Hindlimb muscle (tissue), 1 donor: Measurements from ENCODE around the gene AASDHPPT. TPM values are rescaled to one million over a fixed set of nuclear protein-coding genes. Genes with fewer than 3 reads are reported as not detected.

Experiments
- DNase-seq: peaks from one replicate; pipeline ENCODE4 v3.0.0-alpha.2; 2013
- polyA plus RNA-seq: library from polyadenylated mRNA; unstranded; fragments of 120-200 nt; gene quantifications from one replicate; pipeline ENCODE4 v1.2.1, GENCODE V29; 2013; ENCODE audit not compliant: insufficient read length

The AASDHPPT gene
- polyA plus RNA-seq, 1 donor, result 49.6 TPM

DNA sequence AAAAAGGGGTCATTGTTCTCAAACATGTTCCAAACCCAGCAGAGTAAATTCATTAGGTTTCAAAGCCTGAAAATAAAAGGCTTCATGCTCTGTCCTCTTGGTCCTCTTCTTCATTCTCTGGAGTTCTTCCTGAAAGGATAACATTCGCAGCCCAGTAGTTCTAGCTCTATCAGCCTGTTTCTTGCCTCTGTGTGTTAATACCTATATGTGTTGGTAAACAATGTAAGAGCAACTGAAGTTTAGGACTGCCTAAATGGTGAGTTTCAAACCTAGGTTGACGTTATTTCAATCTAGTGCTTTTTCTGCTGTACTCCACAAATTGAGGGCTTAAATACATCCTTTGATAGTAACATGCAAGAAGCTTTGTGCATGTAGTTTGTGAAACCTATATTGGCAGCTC lies 9.4 kb downstream of the AASDHPPT start:
- DNase-seq, result no peak

DNA sequence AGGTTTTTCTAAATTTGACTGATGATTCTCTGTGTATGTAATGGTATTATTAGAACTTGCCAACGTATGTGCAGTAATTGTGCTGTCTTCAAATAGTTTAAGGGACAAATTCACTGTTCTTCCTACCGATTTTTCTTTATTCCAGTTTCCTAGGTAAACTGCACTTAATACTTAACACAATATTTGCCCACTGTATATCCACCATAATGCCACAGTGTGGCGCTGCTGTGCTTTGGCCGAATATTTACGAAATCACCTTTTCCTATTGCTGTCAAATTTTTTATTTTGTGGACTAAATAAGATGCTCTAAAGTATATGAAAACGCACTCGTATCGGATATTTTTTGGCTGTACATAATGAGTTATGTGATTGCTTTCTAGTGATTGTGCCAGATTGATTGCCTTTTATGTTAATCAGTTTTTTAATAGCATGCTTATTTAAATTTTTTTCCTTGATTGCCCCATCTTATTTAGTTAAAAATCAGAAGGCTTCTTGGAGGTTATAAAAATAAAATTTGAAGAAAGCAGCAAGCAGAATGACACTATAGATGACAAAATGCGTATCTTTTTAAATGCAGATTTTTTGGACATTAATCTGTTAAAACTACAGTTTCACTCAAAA lies 10.5 kb downstream of the AASDHPPT start:
- DNase-seq, result peak; percentile 36

DNA sequence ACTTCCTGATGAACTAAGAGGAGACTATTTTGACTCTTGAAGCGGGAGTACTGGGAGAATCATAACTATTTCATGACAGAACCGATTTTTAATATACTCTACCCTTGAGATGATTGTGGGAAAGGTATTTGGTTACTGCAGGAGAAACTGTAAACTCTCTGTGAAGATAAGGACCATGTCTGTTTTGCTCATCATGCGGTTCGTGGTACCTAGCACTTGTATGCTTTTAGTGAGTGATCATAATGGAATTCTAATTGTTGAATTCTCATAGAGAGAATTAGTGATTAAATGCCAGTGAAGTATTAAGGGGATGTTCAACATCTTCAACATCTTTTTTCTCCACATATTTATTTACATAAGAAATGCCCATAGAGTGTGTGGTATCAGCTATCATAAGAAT lies 11.4 kb downstream of the AASDHPPT start:
- DNase-seq, result no peak

DNA sequence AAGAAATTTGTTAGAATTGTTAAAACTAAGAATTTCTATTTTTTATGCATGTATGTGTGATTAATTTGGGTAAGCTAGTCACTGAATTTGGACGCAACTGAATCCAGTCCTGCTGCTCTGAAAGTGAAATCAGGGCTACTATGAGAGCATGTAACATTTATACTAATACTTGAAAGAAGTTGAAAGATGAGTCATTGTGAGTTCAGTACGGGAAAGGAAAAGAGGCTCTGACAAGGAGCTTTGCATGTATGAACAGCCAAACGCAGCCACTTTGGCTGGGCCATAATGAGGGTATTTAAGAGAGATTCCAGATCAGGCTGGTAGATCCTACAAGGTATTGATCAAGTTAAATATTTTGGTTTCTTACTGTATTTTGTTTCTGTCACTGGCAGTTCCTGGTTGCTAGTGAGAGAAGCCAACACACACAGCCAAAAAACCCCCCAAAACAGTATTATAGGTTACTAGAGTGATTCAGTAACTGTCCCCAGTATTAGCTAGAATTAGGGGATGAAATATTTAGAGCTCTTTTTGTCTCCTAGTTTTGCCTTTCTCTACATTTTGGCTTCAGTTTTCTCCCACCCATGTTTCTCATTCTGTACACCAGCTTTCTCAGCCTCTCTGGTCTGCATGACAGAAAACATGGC lies 14.1 kb downstream of the AASDHPPT start:
- no peak for DNase-seq

DNA sequence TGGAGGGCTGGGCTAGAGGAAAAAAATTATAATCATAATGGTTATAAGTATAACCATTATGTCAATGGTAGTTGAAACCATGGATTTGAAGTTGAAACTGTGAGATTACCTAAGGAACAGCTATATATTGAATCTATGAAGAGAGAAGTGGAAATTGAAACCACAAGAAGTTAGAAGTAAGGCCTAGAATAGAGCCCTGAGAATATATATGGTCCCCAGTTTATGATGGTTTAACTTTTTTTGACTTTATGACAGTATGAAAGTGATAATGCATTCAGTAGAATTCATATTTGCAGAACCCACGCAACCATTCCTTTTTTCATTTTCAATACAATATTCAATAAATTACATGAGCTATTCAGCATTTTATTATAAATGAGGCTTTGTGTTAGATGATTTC lies 15.0 kb downstream of the AASDHPPT start:
- DNase-seq, result no peak

DNA sequence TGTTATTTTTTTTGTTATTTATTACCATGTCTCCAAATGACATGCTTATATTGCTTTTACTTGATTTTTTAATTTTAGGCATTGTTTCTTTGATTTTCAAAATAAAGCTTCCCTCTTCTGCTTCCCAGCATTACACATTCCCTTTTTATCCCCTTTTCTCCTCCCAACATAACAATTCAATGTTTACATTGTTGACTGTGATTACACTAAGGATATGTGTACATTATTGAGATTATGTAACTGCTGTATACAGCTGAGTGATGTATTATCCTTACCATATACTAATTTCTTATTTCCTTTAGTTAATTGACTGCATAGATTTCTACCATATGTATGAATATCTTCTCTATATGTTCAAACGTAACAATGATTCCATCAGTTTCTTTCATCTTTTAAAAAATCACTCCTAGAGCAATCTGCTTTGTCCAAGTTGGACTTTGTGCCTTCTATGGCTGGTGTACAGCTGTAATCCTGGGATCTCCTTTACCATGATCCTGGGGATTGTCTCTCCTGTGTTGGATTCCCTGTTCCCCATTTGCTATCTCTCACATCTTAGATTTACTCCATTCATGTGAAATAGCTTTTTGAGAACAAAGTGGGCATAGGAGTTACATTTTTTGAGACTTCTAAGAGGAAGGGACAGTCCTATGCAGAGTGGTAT lies 21.6 kb downstream of the AASDHPPT start:
- no peak for DNase-seq

DNA sequence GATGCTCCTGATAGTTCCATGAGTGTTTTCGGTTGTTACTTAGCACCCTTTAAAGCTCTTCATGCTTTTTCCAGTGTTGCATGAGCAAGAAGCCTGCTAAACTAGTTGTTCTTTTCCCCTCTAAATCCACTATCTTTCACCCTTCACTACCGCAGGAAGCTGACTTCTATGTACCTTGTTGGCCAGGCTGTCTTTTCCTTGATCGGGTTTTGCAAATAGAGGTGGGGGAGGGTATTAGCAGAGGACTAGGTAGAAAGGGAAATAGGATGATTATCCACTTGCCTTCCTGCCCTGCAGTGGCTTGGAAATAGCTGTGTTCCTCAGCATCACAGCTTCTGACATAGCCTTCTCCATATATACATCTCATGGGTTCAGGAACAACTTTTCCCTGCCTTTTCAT lies 23.9 kb downstream of the AASDHPPT start:
- no peak for DNase-seq

DNA sequence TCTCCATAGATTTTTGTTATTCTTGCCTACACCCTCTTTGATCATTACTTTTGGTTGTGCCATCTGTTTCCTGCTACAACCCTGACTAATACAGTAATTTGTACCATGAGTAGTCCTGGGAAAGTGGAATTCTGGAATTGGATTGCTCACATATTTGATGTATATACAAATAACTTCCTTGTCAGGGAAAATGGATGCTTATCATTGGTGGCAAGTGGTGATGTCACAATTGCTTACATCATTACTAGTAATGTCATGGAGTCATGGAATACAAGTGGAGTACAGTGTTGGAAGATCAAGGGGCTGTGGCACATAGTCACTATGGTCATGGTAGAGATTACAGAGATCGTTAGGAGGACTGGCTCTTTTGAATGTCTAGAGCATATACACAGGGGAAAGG lies 24.4 kb downstream of the AASDHPPT start:
- DNase-seq, result no peak

DNA sequence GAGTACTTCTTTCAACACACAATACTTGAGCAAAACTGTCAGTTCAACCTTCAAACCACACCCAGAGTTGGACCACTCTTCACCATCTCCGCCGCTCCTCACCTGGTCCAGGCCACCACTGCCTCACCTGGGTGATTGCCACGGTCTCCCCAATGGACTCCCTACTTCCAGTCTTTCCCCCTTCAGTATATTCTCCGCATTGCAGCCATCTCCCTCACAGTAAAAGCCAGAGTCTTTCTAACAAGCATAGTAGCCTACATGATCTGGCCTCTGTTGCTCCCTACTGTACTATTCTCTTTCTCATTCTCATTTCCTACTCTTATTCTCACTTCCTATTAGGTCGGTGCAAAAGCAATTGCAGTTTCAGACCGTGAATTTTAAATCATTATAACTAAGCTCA lies 28.5 kb downstream of the AASDHPPT start:
- no peak for DNase-seq

DNA sequence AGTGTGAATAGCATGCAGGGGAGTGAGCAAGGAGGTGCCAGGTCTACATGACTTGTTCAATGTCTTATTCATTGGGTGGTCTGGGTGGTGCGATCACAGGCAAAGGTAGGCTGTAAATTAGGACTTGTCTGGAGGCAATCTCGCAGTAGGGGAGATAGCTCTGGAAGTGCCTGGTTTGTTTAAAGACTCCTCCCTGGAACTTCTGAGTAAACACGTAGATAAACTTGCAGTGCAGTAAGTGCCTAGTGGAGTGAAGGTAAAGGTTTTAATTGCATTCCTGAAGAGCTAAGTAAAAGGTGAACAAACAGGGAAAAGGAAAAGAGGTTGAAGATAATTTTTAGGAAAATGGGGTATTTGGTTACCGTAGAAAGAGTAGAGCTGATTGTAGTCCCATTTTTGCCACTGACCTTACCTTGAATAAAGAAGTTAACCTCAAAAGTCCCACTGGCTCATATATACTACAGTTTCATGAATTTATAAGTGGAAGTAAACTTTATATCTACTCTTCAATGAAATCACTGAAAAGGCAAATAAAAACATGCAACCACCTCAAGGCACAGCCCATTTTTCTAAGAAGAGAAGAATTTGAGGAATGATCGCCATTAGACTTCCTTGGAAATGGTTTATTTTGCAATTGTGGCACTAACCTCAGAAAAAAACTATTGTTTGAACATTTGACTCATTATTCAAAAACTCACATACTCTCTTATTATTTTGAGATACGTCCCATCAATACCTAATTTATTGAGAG lies 44.3 kb downstream of the AASDHPPT start:
- no peak for DNase-seq

DNA sequence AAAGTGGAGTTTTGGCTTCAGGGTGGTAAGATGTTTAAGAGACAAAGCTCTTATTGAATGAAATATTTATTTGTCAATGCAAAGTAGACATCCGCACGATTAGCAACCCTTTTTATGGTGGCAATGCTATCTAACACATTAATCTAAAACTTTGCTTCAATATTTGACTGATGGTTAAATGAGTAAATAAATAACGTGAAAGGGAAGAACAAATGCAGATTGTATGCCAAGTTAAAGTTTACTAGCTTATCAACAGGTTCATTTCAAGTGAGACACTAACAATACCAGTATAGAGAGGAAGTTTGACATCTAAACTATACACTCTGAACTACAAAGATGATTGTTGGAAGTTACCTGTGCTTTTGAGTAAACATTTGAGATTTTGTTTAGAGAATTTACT lies 50.1 kb downstream of the AASDHPPT start:
- DNase-seq, result no peak

DNA sequence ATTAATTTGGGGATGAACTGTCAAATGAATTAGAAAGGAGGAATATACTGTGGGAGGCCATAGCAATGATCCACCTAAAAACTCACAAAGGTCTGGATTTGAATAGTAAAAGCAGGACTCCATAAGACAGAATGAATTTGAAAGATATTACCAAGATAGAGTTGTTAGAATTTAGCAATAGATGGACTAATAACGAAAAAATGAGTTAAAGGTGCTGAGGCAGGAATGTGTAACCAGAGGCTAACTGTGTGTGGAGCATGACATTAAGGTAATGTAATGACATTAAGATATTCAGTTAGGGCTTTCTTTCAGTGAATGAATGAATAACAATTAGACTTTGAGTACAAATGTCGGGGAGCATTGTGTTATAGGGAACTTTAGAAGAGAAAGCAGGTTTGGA lies 51.3 kb downstream of the AASDHPPT start:
- no peak for DNase-seq

DNA sequence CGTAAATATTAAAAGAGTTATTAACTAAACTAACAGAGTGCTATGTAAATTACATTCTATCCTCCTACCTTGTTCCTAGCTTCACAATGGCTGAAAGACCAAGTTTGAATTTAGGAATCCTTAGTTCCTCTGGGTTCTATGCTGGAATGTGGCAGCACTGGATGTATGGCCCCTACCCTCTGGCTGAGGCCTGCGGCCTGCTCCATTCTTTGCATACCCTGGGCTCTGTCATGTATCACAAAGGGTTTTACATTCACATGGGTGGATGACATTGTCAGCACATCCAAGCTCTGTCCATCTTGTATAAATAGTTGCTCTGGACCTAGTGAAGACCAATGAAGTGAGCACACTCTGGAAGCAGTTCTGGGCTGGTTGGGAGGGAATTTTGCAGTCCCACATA lies 54.5 kb downstream of the AASDHPPT start:
- DNase-seq, result no peak

DNA sequence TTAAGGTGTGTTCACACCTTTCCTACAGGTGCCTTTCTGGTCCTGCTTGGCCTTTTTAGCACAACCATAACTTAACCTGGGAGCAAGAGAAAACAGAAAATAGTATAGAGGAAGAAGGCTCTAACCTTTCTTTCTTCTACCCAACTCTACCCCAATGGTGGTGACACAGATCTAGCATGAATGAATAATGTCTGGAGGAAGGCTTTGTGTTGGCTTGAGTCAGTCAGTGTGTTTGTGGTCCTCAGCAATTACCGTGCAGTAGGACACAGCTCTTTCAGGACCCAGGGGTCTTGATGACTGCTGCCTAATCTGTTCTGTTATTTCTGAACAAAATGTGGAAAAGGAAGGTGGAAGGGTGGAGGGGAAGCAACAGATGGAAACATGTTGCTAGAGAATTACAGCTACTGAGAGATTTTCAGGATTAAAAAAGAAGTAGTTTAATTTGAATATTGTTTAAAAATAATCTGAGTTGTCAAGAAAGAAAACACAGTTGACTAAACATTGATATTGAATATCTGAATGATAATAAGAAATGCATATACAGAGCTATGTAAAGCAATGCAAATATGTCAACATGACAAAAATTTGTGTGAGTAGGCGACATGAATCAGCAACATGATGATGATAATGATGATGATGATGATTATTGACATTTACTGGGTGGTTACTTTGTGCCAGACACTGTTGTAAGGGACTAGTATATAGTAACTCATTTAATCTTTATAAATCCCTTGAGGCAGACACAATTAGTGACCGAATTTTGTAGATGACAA lies 55.3 kb downstream of the AASDHPPT start:
- no peak for DNase-seq

DNA sequence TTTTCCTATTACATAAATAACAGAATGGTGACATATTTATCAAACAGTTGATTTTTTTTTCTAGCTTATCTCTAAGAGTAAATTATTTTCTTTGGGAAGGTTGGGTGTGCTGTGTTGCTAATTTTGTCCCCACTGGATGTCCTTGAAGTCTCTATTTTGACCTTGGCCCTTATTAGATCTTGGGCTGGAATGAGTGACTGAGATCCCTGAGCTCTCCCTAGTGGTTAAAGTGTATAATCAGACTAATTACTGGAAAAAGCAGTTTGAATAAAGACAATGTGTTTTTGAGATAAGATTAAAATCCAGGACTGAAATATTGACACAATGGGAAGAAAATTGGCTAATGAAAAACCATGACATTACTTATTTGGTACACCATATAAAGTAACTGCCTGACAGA lies 56.1 kb downstream of the AASDHPPT start:
- no peak for DNase-seq

DNA sequence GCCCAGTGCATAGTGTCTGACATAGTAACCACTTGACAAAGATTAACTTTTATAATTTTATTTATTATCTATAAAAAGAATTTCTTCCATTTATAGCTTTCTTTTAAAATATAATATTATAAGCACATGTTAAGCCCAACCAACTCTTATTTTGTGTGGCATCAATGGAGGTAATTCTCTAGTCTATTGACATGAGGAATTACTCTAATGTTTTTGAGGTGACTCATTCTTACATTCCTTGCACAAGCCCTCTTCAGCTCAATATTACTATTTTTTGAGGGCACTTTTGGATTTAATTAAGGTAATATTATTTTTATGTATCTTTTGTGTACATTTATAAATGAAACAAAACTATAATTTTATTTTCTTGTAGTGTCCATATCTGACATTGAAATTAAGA lies 59.6 kb downstream of the AASDHPPT start:
- no peak for DNase-seq

DNA sequence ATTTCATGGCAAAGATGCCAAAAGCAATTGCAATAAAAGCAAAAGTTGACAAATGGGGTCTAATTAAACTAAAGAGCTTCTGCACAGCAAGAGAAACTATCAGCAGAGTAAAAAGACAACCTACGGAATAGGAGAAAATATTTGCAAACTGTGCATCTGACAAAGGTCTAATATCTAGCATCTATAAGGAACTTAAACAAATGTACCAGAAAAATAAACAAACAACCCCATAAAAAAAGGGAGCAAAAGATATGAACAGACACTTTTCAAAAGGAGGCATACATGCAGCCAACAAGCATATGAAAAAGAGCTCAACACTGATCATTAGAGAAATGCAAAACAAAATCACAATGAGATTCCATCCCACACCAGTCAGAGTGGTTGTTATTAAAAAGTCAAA lies 60.3 kb downstream of the AASDHPPT start:
- DNase-seq, result no peak

Other genes starting within 250 kb of the AASDHPPT start
- gene MSANTD4, start 55.4 kb upstream of the AASDHPPT start, polyA plus RNA-seq, result 15.8 TPM
- 5.8 TPM for gene KBTBD3, start 315 bp upstream of the AASDHPPT start, polyA plus RNA-seq